ENCODE results near the gene LNX1.

DNA sequence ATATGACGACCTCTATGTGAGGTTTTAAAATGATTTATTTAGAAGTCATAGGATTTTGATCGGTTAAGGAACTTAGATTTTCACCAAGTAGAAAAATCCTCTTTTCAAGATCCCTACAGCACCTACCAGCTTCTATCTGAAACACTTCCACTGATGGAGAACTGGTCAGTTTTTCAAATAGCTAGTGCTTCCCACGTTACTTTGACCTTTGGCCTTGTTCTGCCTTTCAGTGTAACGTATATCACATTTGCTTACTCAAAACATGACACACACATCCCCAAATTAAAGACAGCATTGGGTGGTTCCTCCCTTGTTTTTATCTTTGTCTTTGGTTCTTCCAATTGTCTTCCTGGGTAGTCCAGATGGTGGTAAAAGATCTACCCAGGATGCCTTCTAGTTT is 6.6 kb downstream of the LNX1 start:
- no peak for TF ChIP-seq POLR2A (IDR thresholded peaks at IDR 0.05)
- TF ChIP-seq, protein P1, sequence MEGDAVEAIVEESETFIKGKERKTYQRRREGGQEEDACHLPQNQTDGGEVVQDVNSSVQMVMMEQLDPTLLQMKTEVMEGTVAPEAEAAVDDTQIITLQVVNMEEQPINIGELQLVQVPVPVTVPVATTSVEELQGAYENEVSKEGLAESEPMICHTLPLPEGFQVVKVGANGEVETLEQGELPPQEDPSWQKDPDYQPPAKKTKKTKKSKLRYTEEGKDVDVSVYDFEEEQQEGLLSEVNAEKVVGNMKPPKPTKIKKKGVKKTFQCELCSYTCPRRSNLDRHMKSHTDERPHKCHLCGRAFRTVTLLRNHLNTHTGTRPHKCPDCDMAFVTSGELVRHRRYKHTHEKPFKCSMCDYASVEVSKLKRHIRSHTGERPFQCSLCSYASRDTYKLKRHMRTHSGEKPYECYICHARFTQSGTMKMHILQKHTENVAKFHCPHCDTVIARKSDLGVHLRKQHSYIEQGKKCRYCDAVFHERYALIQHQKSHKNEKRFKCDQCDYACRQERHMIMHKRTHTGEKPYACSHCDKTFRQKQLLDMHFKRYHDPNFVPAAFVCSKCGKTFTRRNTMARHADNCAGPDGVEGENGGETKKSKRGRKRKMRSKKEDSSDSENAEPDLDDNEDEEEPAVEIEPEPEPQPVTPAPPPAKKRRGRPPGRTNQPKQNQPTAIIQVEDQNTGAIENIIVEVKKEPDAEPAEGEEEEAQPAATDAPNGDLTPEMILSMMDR (IDR thresholded peaks at IDR 0.05), result no peak
- no peak for TF ChIP-seq POLR2AphosphoS5 (IDR thresholded peaks at IDR 0.05)
- TF ChIP-seq EP300 (IDR thresholded peaks at IDR 0.05), result no peak

Measured in sigmoid colon (tissue), 4 donors.